Breast epithelium (tissue), 3 donors: ENCODE measurements around the gene SIL1.

ENCODE experiments used
- POLR2A ChIP-seq: fragments of 450-650 bp; IDR thresholded peaks from one replicate; pipeline ENCODE4 v1.6.1; 2016; ENCODE audit warnings: antibody characterized with exemption, mild to moderate bottlenecking, moderate library complexity
- POLR2AphosphoS5 ChIP-seq, 3 donors: sonication (generic); formaldehyde crosslinking; IDR thresholded peaks; one replicate each; pipeline ENCODE4 v1.6.1; 2017; ENCODE audit warnings: antibody characterized with exemption in 3 of 3
- TF ChIP-seq, protein P1 (sequence below), 3 donors: fragments of 450-650 bp; IDR thresholded peaks; one replicate each; pipeline ENCODE4 v1.5.1; 2016 to 2017; ENCODE audit warnings: antibody characterized with exemption in 3 of 3, mild to moderate bottlenecking in 3 of 3, moderate library complexity in 3 of 3

DNA sequence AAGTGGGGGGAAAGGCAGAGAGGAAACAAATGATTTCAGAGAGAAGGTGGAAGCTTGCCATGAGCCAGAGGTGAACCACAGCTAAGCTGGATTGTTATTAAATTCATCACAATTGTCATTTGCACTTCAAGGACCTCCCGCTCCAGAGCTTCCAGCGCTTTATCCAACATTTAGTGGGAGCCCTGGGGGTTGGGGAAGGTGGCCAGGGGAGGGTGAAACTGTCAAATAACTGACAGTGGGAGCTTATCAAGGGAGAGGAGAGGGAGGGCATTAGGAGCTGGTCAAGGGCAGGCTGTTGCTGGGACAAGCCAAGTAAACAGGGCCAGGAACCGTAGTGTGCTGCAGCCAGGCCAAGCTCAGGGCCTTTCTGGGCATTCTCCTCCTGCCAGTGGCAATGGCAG, 71.5 kb downstream of the SIL1 start:
- TF ChIP-seq, protein P1, sequence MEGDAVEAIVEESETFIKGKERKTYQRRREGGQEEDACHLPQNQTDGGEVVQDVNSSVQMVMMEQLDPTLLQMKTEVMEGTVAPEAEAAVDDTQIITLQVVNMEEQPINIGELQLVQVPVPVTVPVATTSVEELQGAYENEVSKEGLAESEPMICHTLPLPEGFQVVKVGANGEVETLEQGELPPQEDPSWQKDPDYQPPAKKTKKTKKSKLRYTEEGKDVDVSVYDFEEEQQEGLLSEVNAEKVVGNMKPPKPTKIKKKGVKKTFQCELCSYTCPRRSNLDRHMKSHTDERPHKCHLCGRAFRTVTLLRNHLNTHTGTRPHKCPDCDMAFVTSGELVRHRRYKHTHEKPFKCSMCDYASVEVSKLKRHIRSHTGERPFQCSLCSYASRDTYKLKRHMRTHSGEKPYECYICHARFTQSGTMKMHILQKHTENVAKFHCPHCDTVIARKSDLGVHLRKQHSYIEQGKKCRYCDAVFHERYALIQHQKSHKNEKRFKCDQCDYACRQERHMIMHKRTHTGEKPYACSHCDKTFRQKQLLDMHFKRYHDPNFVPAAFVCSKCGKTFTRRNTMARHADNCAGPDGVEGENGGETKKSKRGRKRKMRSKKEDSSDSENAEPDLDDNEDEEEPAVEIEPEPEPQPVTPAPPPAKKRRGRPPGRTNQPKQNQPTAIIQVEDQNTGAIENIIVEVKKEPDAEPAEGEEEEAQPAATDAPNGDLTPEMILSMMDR (IDR thresholded peaks at IDR 0.05): no peak
- TF ChIP-seq POLR2A (no peak), POLR2AphosphoS5 (IDR thresholded peaks at IDR 0.05) (no peak)
